Measurements from ENCODE around the gene RNF138. TPM values are rescaled to one million over a fixed set of nuclear protein-coding genes. Genes with fewer than 3 reads are reported as not detected.

The RNF138 gene
- total RNA-seq, 1 experiment from 2014 or later, result 73.5 TPM

DNA sequence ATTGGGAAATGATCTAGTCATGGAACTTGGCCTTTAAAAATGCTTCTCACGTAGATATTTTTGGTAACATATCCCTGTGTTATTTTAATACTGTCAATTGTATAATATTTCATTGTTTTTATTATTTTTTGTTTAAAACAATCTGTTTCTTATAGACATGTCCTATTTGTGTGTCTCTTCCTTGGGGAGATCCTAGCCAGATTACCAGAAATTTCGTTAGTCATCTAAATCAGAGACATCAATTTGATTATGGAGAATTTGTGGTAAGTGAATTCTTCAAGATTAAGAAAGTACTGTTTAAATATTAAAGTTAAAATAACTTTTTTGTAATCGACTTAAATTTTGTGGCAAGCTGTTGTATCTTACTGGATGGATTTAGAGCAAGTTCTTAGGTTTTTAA, 34.9 kb downstream of the RNF138 start:
- Histone ChIP-seq H2AFZ (ENCODE audit: low read length) (no peak overlapping the region), H3K56ac (ENCODE audit: insufficient read length, low read depth, low read length) (no peak overlapping the region), H2BK20ac (ENCODE audit: low read depth, low read length, poor library complexity, severe bottlenecking) (no peak overlapping the region), H3K4me1 (ENCODE audit: insufficient read depth, low read length) (no peaks in the 10 kb centered on the region), H2BK12ac (ENCODE audit: insufficient read length, low read depth, low read length) (no peak overlapping the region), H4K5ac (ENCODE audit: insufficient read length, low read depth, low read length) (no peak overlapping the region), H3K4ac (ENCODE audit: low read depth, low read length) (no peak overlapping the region), H3K18ac (ENCODE audit: insufficient read length, low read depth, low read length) (no peak overlapping the region), H4K8ac (replicated peaks; ENCODE audit: insufficient read length, low read depth, low read length) (no peak overlapping the region), H3K4me2 (ENCODE audit: insufficient read depth, insufficient read length, low read length) (no peak overlapping the region), H3K9me3 (ENCODE audit: control insufficient read depth, low read depth, low read length) (no peaks in the 10 kb centered on the region), H3K23me2 (ENCODE audit: insufficient read length, low read depth, low read length, poor library complexity, severe bottlenecking) (no peaks in the 10 kb centered on the region), H2BK15ac (ENCODE audit: low read depth, low read length) (no peak overlapping the region), H3K27me3 (ENCODE audit: insufficient read depth, low read length) (no peaks in the 10 kb centered on the region), H3K27ac (ENCODE audit: insufficient read length, low read depth, low read length) (no peak overlapping the region), H3T11ph (ENCODE audit: low read length) (no peak overlapping the region), H2BK5ac (ENCODE audit: insufficient read length, low read length) (no peak overlapping the region), H3K23ac (ENCODE audit: insufficient read length, low read depth, low read length) (no peak overlapping the region), H2AK5ac (ENCODE audit: insufficient read length, low read length) (no peak overlapping the region), H3K14ac (ENCODE audit: insufficient read depth, low read length) (no peak overlapping the region), H3K79me1 (ENCODE audit: insufficient read depth, low read depth, low read length, poor library complexity, severe bottlenecking) (no peaks in the 10 kb centered on the region), H4K91ac (ENCODE audit: insufficient read length, low read depth, low read length) (no peak overlapping the region), H4K20me1 (ENCODE audit: control insufficient read depth, insufficient read depth, insufficient read length) (no peaks in the 10 kb centered on the region), H3K9ac (ENCODE audit: extremely low read depth, insufficient read length, low read length) (no peak overlapping the region), H3K79me2 (ENCODE audit: insufficient read depth, low read length) (no peaks in the 10 kb centered on the region; the same call in 1 of the 2 replicates), H2BK120ac (ENCODE audit: low read depth, low read length, poor library complexity, severe bottlenecking) (no peak overlapping the region)
- Mint-ChIP-seq H3K4me1 (no peaks in the 10 kb centered on the region), H3K36me3 (ENCODE audit: insufficient read depth in 1 of 3, low read depth in 3 of 3) (peaks cover 19 to 61% (median 38%) of the 10 kb centered on the region in 3 experiments; a peak in 6 of 7 replicates), H3K27ac (no peak overlapping the region), H3K27me3 (ENCODE audit: low read depth) (no peaks in the 10 kb centered on the region), H3K9me3 (no peaks in the 10 kb centered on the region), H3K4me3 (no peak overlapping the region)
- WGBS (ENCODE audit: extremely low coverage, insufficient read length, low lambda C conversion rate), result no CpG with 5 or more reads among the region's 3 CpGs
- no peak for DNase-seq
- TF ChIP-seq, protein P1, sequence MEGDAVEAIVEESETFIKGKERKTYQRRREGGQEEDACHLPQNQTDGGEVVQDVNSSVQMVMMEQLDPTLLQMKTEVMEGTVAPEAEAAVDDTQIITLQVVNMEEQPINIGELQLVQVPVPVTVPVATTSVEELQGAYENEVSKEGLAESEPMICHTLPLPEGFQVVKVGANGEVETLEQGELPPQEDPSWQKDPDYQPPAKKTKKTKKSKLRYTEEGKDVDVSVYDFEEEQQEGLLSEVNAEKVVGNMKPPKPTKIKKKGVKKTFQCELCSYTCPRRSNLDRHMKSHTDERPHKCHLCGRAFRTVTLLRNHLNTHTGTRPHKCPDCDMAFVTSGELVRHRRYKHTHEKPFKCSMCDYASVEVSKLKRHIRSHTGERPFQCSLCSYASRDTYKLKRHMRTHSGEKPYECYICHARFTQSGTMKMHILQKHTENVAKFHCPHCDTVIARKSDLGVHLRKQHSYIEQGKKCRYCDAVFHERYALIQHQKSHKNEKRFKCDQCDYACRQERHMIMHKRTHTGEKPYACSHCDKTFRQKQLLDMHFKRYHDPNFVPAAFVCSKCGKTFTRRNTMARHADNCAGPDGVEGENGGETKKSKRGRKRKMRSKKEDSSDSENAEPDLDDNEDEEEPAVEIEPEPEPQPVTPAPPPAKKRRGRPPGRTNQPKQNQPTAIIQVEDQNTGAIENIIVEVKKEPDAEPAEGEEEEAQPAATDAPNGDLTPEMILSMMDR (conservative IDR thresholded peaks at IDR 0.05), result no peak
